ENCODE data around the gene ASTL. TPM values are rescaled to one million over a fixed set of nuclear protein-coding genes. Genes with fewer than 3 reads are reported as not detected.

The ASTL gene
- total and polyA plus RNA-seq, 2 of the 13 experiments (the other 11 are each of a cell fraction or from before 2014, with no cell fraction given) = not detected

GRCh38 chr2:96150007-96150640 lies 11.8 kb upstream of the ASTL start:
- ATAC-seq = no peak
- CTCF ChIA-PET (ENCODE audit: low intra/inter-chr PET ratio, low total read pairs) = no interaction called here
- no peak overlapping the region for H3K4me3 ChIP-seq (replicated peaks in 1 of 3; ENCODE audit: insufficient read depth in 1 of 3, low read depth in 2 of 3, low read length in 3 of 3)
- intact Hi-C loops (cut with micrococcal nuclease; ENCODE audit: unreplicated experiment) (no loop called here), in situ Hi-C loops (cut with HindIII; ENCODE audit: extremely low pct_ligation_motif_present, low pct_unique_long_range_greater_than_20kb) (no loop called here)
- no peak for TF ChIP-seq MZF1 (CRISPR knock-in tag; IDR thresholded peaks at IDR 0.05; ENCODE audit: borderline replicate concordance)
- no peak for TF ChIP-seq ISL2 (CRISPR knock-in tag; IDR thresholded peaks at IDR 0.05)
- no peak for TF ChIP-seq HHEX (CRISPR knock-in tag; IDR thresholded peaks at IDR 0.05)
- no peak for TF ChIP-seq ZBTB21 (CRISPR knock-in tag; IDR thresholded peaks at IDR 0.05)
- TF ChIP-seq MLLT10 (CRISPR knock-in tag; IDR thresholded peaks at IDR 0.05) = no peak
- no peak for TF ChIP-seq GTF2F1 (IDR thresholded peaks at IDR 0.05; ENCODE audit: low read length)
- TF ChIP-seq RBM39 (IDR thresholded peaks at IDR 0.05; ENCODE audit: low read depth, low read length, poor library complexity, severe bottlenecking) = no peak
- TF ChIP-seq TRAFD1 (CRISPR knock-in tag; IDR thresholded peaks at IDR 0.05; ENCODE audit: borderline replicate concordance) = no peak
- no peak for TF ChIP-seq GLI4 (CRISPR knock-in tag; IDR thresholded peaks at IDR 0.05; ENCODE audit: borderline replicate concordance)
- no peak for TF ChIP-seq ZSCAN25 (CRISPR knock-in tag; IDR thresholded peaks at IDR 0.05)
- no peak for TF ChIP-seq ZNF644 (CRISPR knock-in tag; IDR thresholded peaks at IDR 0.05; ENCODE audit: low read depth)
- H2AFZ ChIP-seq (ENCODE audit: low read length) = no peak overlapping the region
- no peaks in the 10 kb centered on the region for H3K36me3 ChIP-seq (replicated peaks in 1 of 2; ENCODE audit: control insufficient read depth in 1 of 2, insufficient read depth in 2 of 2, low read length in 2 of 2)
- H3K79me2 ChIP-seq (ENCODE audit: insufficient read depth, low read length) = no peaks in the 10 kb centered on the region
- H3K27me3 ChIP-seq (ENCODE audit: control insufficient read depth in 1 of 2, insufficient read depth in 2 of 2, low read length in 2 of 2) = peaks cover 15 to 71% of the 10 kb centered on the region in 2 experiments; a peak in 4 of 5 replicates
- no peak overlapping the region for H3K4me2 ChIP-seq (ENCODE audit: low read depth, low read length)
- WGBS (ENCODE audit: low lambda C conversion rate) = 27% methylated on average over 6 of the region's 6 CpGs
- H4K20me1 ChIP-seq (ENCODE audit: insufficient read depth, low read length) = no peaks in the 10 kb centered on the region
- H3K9ac ChIP-seq (ENCODE audit: insufficient read depth, low read depth, low read length) = no peak overlapping the region
- no peak overlapping the region for H3K27ac ChIP-seq (ENCODE audit: extremely low read length, insufficient read depth, low read length)
- BruUV-seq (replicated peaks) = no TSS peak
- no peak for FAIRE-seq
- peaks cover 15% of the 10 kb centered on the region for H3K4me1 ChIP-seq (ENCODE audit: insufficient read depth, low read length)
- POLR2A ChIA-PET = no interaction called here
- H3K9me3 ChIP-seq (ENCODE audit: low read length) = no peaks in the 10 kb centered on the region
- DNase-seq (ENCODE audit: low spot score) = no peak
